Measurements from ENCODE around the gene ABCC8.

Gene ABCC8

GRCh38 chr11:17515443-17516176 lies 39.0 kb upstream of the ABCC8 start:
- H3K4me1 ChIP-seq (ENCODE audit: insufficient read depth, low read length), result peaks cover 4% of the 10 kb centered on the region; the same call in 1 of the 2 replicates
- no peaks in the 10 kb centered on the region for H3K9me3 ChIP-seq (ENCODE audit: insufficient read depth, low read depth, low read length)
- H3K27me3 ChIP-seq (ENCODE audit: insufficient read depth, low read length), result no peaks in the 10 kb centered on the region
- no peaks in the 10 kb centered on the region for H3K36me3 ChIP-seq (ENCODE audit: insufficient read depth, low read depth, low read length)
- no peak overlapping the region for H3K9ac ChIP-seq (ENCODE audit: low read depth, low read length)
- H3K4me3 ChIP-seq (ENCODE audit: low read length), result no peak overlapping the region
- no peak overlapping the region for H3K27ac ChIP-seq (ENCODE audit: low read length)

- Histone ChIP-seq H3K27ac (ENCODE audit: low read length) (no peak overlapping the region), H3K36me3 (ENCODE audit: insufficient read depth, low read depth, low read length) (no peaks in the 10 kb centered on the region)
Observed at GRCh38 chr11:17514476-17514875, 37.8 kb upstream of the ABCC8 start.

GRCh38 chr11:17513853-17514252 lies 37.2 kb upstream of the ABCC8 start:
- H3K27me3 ChIP-seq (ENCODE audit: insufficient read depth, low read length), result no peaks in the 10 kb centered on the region

More at GRCh38 chr11:17514476-17514875, 37.8 kb upstream of the ABCC8 start:
- Histone ChIP-seq H3K4me1 (ENCODE audit: insufficient read depth, low read length) (peaks cover 4% of the 10 kb centered on the region; the same call in 1 of the 2 replicates), H3K4me3 (ENCODE audit: low read length) (no peak overlapping the region), H3K27me3 (ENCODE audit: insufficient read depth, low read length) (no peaks in the 10 kb centered on the region), H3K9me3 (ENCODE audit: insufficient read depth, low read depth, low read length) (no peaks in the 10 kb centered on the region), H3K9ac (ENCODE audit: low read depth, low read length) (no peak overlapping the region)

GRCh38 chr11:17512101-17512500 lies 35.5 kb upstream of the ABCC8 start:
- no peak overlapping the region for H3K27ac ChIP-seq (ENCODE audit: low read length)
- H3K9ac ChIP-seq (ENCODE audit: low read depth, low read length), result no peak overlapping the region
- H3K9me3 ChIP-seq (ENCODE audit: insufficient read depth, low read depth, low read length), result no peaks in the 10 kb centered on the region
- no peak overlapping the region for H3K4me3 ChIP-seq (ENCODE audit: low read length)
- H3K36me3 ChIP-seq (ENCODE audit: insufficient read depth, low read depth, low read length), result no peaks in the 10 kb centered on the region
- no peaks in the 10 kb centered on the region for H3K4me1 ChIP-seq (ENCODE audit: insufficient read depth, low read length)
- H3K27me3 ChIP-seq (ENCODE audit: insufficient read depth, low read length), result 0 out of 2 replicates have a peak, but pooled peaks cover 4% of the 10 kb centered on the region

More at GRCh38 chr11:17513853-17514252, 37.2 kb upstream of the ABCC8 start:
- Histone ChIP-seq H3K4me1 (ENCODE audit: insufficient read depth, low read length) (no peaks in the 10 kb centered on the region; the same call in 1 of the 2 replicates), H3K27ac (ENCODE audit: low read length) (no peak overlapping the region), H3K36me3 (ENCODE audit: insufficient read depth, low read depth, low read length) (no peaks in the 10 kb centered on the region), H3K4me3 (ENCODE audit: low read length) (no peak overlapping the region), H3K9ac (ENCODE audit: low read depth, low read length) (no peak overlapping the region), H3K9me3 (ENCODE audit: insufficient read depth, low read depth, low read length) (no peaks in the 10 kb centered on the region)

GRCh38 chr11:17511571-17511970 lies 34.9 kb upstream of the ABCC8 start:
- H3K4me3 ChIP-seq (ENCODE audit: low read length), result no peak overlapping the region
- H3K27me3 ChIP-seq (ENCODE audit: insufficient read depth, low read length), result 0 out of 2 replicates have a peak, but pooled peaks cover 4% of the 10 kb centered on the region
- H3K27ac ChIP-seq (ENCODE audit: low read length), result no peak overlapping the region
- no peaks in the 10 kb centered on the region for H3K4me1 ChIP-seq (ENCODE audit: insufficient read depth, low read length)
- H3K9ac ChIP-seq (ENCODE audit: low read depth, low read length), result no peak overlapping the region
- no peaks in the 10 kb centered on the region for H3K9me3 ChIP-seq (ENCODE audit: insufficient read depth, low read depth, low read length)
- no peaks in the 10 kb centered on the region for H3K36me3 ChIP-seq (ENCODE audit: insufficient read depth, low read depth, low read length)

- no peaks in the 10 kb centered on the region for H3K9me3 ChIP-seq (ENCODE audit: insufficient read depth, low read depth, low read length)
- H3K9ac ChIP-seq (ENCODE audit: low read depth, low read length), result no peak overlapping the region
- H3K27me3 ChIP-seq (ENCODE audit: insufficient read depth, low read length), result 0 out of 2 replicates have a peak, but pooled peaks cover 4% of the 10 kb centered on the region
- no peaks in the 10 kb centered on the region for H3K4me1 ChIP-seq (ENCODE audit: insufficient read depth, low read length)
- H3K4me3 ChIP-seq (ENCODE audit: low read length), result no peak overlapping the region
- H3K27ac ChIP-seq (ENCODE audit: low read length), result no peak overlapping the region
- H3K36me3 ChIP-seq (ENCODE audit: insufficient read depth, low read depth, low read length), result no peaks in the 10 kb centered on the region
Observed at GRCh38 chr11:17510507-17511206, 34.0 kb upstream of the ABCC8 start.

GRCh38 chr11:17508791-17509190 lies 32.1 kb upstream of the ABCC8 start:
- Histone ChIP-seq H3K9ac (ENCODE audit: low read depth, low read length) (no peak overlapping the region), H3K27me3 (ENCODE audit: insufficient read depth, low read length) (0 out of 2 replicates have a peak, but pooled peaks cover 4% of the 10 kb centered on the region), H3K4me3 (ENCODE audit: low read length) (no peak overlapping the region), H3K27ac (ENCODE audit: low read length) (no peak overlapping the region), H3K4me1 (ENCODE audit: insufficient read depth, low read length) (no peaks in the 10 kb centered on the region), H3K9me3 (ENCODE audit: insufficient read depth, low read depth, low read length) (no peaks in the 10 kb centered on the region), H3K36me3 (ENCODE audit: insufficient read depth, low read depth, low read length) (no peaks in the 10 kb centered on the region)

- H3K4me1 ChIP-seq (ENCODE audit: insufficient read depth, low read length), result no peaks in the 10 kb centered on the region
- no peak overlapping the region for H3K27ac ChIP-seq (ENCODE audit: low read length)
- no peaks in the 10 kb centered on the region for H3K9me3 ChIP-seq (ENCODE audit: insufficient read depth, low read depth, low read length)
- no peak overlapping the region for H3K9ac ChIP-seq (ENCODE audit: low read depth, low read length)
- H3K36me3 ChIP-seq (ENCODE audit: insufficient read depth, low read depth, low read length), result no peaks in the 10 kb centered on the region
- H3K4me3 ChIP-seq (ENCODE audit: low read length), result no peak overlapping the region
- H3K27me3 ChIP-seq (ENCODE audit: insufficient read depth, low read length), result 0 out of 2 replicates have a peak, but pooled peaks cover 4% of the 10 kb centered on the region
Observed at GRCh38 chr11:17508306-17508705, 31.7 kb upstream of the ABCC8 start.

GRCh38 chr11:17507773-17508172 lies 31.1 kb upstream of the ABCC8 start:
- Histone ChIP-seq H3K9me3 (ENCODE audit: insufficient read depth, low read depth, low read length) (no peaks in the 10 kb centered on the region), H3K36me3 (ENCODE audit: insufficient read depth, low read depth, low read length) (no peaks in the 10 kb centered on the region), H3K4me3 (ENCODE audit: low read length) (no peak overlapping the region), H3K27me3 (ENCODE audit: insufficient read depth, low read length) (0 out of 2 replicates have a peak, but pooled peaks cover 4% of the 10 kb centered on the region), H3K9ac (ENCODE audit: low read depth, low read length) (no peak overlapping the region), H3K27ac (ENCODE audit: low read length) (no peak overlapping the region), H3K4me1 (ENCODE audit: insufficient read depth, low read length) (no peaks in the 10 kb centered on the region)

- Histone ChIP-seq H3K36me3 (ENCODE audit: insufficient read depth, low read depth, low read length) (no peaks in the 10 kb centered on the region), H3K27me3 (ENCODE audit: insufficient read depth, low read length) (0 out of 2 replicates have a peak, but pooled peaks cover 4% of the 10 kb centered on the region), H3K4me1 (ENCODE audit: insufficient read depth, low read length) (no peaks in the 10 kb centered on the region), H3K9ac (ENCODE audit: low read depth, low read length) (no peak overlapping the region), H3K4me3 (ENCODE audit: low read length) (no peak overlapping the region), H3K9me3 (ENCODE audit: insufficient read depth, low read depth, low read length) (no peaks in the 10 kb centered on the region), H3K27ac (ENCODE audit: low read length) (no peak overlapping the region)
Observed at GRCh38 chr11:17506942-17507341, 30.3 kb upstream of the ABCC8 start.

- Histone ChIP-seq H3K4me1 (ENCODE audit: insufficient read depth, low read length) (no peaks in the 10 kb centered on the region), H3K9me3 (ENCODE audit: insufficient read depth, low read depth, low read length) (no peaks in the 10 kb centered on the region), H3K27me3 (ENCODE audit: insufficient read depth, low read length) (0 out of 2 replicates have a peak, but pooled peaks cover 4% of the 10 kb centered on the region), H3K27ac (ENCODE audit: low read length) (no peak overlapping the region), H3K9ac (ENCODE audit: low read depth, low read length) (no peak overlapping the region), H3K36me3 (ENCODE audit: insufficient read depth, low read depth, low read length) (no peaks in the 10 kb centered on the region), H3K4me3 (ENCODE audit: low read length) (no peak overlapping the region)
Observed at GRCh38 chr11:17506314-17506713, 29.7 kb upstream of the ABCC8 start.

- Histone ChIP-seq H3K9ac (ENCODE audit: low read depth, low read length) (no peak overlapping the region), H3K27ac (ENCODE audit: low read length) (no peak overlapping the region), H3K27me3 (ENCODE audit: insufficient read depth, low read length) (0 out of 2 replicates have a peak, but pooled peaks cover 4% of the 10 kb centered on the region), H3K9me3 (ENCODE audit: insufficient read depth, low read depth, low read length) (no peaks in the 10 kb centered on the region), H3K36me3 (ENCODE audit: insufficient read depth, low read depth, low read length) (no peaks in the 10 kb centered on the region), H3K4me3 (ENCODE audit: low read length) (no peak overlapping the region), H3K4me1 (ENCODE audit: insufficient read depth, low read length) (no peaks in the 10 kb centered on the region)
Observed at GRCh38 chr11:17505146-17505545, 28.5 kb upstream of the ABCC8 start.

All from iPS-20b (cell line).